Stimulated activated naive CD4-positive, alpha-beta T cell treated with Interleukin-2 at 50 U/mL for 16 hours (primary cell): Measurements from ENCODE around the gene NDC80.
"Not testable (repeated sequence)": the region's sequence is repeated elsewhere in the genome, so short reads cannot be mapped to it uniquely, and the experiment has no call there.

Source experiments
- DNase-seq: peaks from one replicate; lab custom pipeline; 2025; lab: John Stamatoyannopoulos, UW

NDC80 gene

GRCh38 chr18:2627821-2628276 lies 56.5 kb downstream of the NDC80 start:
- DNase-seq, result peak; percentile 27

DNA sequence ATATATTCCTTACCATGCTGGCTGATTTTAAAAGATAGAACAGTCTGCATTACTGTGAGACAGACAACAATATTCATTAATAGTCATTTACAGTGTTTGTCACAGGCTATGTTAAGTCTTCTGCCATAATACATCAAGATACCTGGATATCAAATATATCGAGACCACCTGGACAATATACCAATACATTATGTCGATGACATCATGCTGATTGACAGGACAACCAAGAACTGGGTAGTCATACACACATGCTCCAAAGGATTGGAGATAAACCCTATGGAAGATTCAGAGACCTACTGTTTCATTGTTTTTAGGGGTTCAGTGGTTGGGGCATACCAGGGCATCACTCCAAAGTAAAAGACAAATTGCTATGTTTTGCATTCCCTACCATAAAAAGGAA lies 57.6 kb downstream of the NDC80 start:
- DNase-seq, result no peak

GRCh38 chr18:2635586-2635985 lies 64.2 kb downstream of the NDC80 start:
- no peak for DNase-seq

GRCh38 chr18:2636126-2636631 lies 64.8 kb downstream of the NDC80 start:
- DNase-seq, result no peak

DNA sequence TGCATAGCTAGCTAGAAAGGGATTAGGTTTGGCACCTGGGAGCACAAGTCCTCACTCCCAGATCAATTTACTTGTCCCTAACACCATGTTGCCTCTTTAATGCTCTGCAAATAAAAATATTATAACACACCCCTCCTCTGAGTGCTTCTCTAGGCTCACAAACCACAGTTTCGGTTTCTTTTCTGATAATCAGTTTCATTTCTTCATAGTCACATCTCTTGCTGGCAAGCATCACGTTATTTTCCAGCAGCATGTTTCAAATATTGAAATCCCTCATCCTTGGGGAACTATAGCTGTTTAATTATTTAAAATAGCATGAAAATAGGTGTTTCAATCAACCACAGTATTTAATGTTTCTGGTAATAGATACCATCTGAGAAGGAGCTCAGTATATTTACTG lies 70.3 kb downstream of the NDC80 start:
- DNase-seq, result no peak

- no peak for DNase-seq
Observed at GRCh38 chr18:2642771-2643170, 71.4 kb downstream of the NDC80 start.

GRCh38 chr18:2644535-2644934 lies 73.2 kb downstream of the NDC80 start:
- DNase-seq, result no peak

GRCh38 chr18:2651981-2652380 lies 80.6 kb downstream of the NDC80 start:
- no peak for DNase-seq

GRCh38 chr18:2653467-2653866 lies 82.1 kb downstream of the NDC80 start:
- DNase-seq, result no peak

DNA sequence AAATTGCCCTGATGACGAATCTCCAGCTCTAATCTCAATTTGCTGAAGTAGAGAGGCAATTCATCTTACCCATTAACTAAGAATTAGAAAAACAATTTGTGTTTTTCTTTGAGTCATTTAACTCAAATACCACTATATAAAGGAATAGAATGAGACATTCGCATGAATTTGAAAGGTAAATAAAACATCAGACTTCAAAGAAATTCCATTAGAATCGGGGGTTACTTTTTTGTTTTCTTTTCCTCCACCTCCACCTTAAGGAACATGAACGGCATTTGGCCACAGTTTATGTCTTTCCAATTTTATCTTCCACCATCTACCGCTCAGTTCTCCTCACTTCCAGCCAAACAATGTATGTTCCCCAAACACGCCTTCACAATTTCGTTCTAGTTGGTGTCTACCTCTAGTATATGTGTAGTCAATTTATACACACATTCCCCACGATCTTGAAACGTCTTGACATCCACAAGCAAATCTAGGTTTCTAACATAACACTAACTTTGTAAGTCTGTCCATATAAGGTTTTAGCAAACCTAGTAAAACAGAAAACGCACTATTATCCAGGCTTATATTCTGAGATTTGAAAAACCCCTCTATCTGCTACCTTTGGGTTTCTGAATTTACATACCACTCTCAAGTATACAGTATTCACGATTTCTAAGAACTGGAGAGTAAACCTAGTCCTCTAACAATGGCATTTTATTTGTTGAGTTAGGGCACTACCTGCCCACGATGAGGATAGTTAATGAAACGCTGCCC lies 83.0 kb downstream of the NDC80 start:
- DNase-seq, result no peak

DNA sequence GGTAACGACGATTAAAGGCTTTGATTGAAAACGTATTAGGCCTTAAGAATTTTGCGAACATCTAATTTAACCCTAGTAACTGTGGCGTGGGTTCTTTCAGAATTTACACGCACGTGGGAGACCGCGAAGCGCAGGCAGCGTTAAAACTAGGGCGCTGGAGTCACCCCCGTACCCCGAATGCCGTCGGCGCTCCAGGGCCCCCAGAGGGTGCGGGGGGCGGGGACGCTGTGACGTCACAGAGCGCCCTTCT lies 83.5 kb downstream of the NDC80 start:
- peak; percentile 66 for DNase-seq

DNA sequence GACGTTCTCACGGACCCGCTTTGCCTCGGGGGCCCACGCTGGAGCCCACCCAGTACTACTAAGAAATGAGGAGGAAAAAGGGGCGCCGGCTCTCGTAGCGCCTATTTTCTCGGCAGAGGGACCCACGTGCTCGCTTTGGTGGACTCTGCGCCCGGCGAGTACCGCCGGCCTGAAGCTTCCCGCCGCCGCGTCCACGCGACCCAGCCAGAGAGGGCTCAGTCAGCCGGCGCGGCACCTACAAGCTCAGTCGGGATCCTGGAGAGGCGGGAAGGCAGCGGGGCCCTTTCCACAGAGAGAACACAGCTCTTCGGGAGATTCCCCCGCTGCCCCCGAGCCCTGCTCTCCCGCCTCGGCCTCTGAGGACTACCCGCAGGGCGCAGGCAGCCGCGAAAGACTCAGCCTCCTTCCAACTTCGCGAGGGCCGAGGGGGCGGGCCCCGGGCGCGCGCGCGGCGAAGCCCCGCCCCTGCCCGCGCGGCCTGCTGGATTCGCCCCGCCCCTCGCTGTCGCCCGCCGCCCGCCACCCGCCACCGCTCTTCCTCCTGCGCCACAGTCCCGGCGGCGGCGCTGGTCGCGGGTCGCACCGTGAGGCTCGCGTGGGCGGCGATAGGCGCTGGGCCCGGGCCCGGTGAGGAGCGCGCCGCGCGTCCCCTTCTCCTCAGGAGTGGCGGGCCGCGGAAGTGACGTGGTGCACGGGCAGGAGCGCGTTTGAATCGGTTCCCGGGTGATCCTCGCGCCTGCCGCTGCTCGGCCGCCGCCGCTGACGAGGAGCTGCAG lies 84.0 kb downstream of the NDC80 start, which contains the start of gene SMCHD1:
SMCHD1 (plus strand) TSS at position 549 of the 776 bp plus-strand sequence. CDS start 350 bp downstream, outside the sequence.
- peak; percentile 88 for DNase-seq

GRCh38 chr18:2655954-2656236 lies 84.5 kb downstream of the NDC80 start:
- DNase-seq, result peak; percentile 68

DNA sequence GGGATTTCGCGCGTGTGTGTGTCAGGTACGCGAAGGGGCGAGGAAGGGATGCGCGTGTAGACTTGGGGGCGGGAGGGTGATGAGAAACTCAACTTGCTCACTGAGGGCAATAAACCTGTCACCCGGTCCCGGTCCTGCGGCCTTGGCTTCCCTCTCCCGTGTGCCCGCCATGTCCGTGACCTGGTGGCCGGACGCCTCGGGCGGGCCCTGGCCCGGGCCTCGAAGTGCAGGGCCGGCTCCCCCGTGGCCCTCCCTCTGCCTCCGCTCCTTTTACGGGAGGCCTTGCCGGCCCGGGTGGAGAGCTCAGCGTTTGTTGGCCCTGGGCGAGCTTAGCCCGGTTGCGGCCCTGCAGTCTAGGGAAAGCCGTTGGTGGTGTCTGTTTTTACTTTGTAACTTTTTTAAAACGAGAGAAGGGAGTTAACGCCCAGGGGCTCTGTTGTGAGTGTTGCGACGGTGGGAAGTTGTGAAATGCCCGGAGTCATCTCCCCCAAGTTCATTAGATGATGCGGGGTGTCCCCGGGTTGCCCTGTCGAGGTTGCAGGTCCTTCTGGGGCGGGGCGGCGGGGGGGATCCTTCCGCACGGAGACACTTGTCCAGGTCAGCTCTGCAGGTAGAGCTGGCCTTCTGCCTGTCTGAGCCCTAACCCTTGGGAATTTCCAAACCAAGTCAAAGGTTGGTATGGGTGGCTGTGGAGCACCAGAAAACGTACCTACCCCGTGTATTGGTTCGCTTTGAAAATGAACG lies 85.1 kb downstream of the NDC80 start:
- DNase-seq, result peak; percentile 44

- DNase-seq, result no peak
Observed at GRCh38 chr18:2656981-2657512, 85.7 kb downstream of the NDC80 start.

DNA sequence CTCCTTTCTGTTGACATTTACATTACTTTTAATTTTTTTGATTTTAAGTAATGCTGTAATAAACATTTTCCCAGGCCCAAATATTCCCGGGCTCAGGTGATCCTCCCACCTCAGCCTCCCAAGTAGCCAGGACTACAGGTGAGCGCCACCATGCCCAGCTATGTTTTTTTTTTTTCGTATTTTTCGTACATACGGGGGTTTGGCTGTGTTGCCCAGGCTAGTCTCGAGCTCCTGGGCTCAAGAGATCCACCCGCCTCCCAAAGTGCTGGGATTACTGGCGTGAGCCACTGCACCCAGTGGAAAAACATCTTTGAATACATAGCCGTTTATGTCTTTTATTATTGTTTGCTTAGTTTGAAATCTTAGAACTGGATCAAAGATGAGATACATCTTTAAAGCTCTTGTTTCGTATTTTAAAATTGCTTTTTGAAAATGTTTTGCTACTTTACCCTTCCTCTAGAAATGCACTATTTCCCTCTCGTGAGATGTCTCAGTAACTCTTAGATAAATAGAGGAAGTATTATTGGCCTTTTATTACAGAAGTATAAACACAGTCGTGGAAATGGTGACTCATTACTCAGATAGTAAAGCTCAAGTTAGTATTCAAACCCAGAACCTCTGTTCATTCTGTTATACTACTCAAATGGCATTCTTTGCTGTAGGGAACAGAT lies 86.6 kb downstream of the NDC80 start:
- DNase-seq, result no peak

DNA sequence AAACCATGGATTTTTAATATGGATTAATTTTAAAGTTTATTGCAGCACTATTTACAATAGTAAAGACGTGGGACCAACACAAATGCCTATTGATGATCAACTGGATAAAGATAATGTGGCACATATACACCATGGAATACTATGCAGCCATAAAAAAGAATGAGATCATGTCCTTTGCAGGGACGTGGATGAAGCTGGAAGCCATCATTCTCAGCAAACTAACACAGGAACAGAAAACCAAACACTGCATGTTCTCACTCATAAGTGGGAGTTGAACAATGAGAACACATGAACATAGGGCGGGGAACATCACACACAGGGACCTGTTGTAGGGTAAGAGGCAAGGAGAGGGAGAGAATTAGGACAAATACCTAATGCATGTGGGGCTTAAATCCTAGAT lies 89.5 kb downstream of the NDC80 start:
- DNase-seq, result not testable (repeated sequence)

GRCh38 chr18:2662288-2662687 lies 90.9 kb downstream of the NDC80 start:
- not testable (repeated sequence) for DNase-seq

DNA sequence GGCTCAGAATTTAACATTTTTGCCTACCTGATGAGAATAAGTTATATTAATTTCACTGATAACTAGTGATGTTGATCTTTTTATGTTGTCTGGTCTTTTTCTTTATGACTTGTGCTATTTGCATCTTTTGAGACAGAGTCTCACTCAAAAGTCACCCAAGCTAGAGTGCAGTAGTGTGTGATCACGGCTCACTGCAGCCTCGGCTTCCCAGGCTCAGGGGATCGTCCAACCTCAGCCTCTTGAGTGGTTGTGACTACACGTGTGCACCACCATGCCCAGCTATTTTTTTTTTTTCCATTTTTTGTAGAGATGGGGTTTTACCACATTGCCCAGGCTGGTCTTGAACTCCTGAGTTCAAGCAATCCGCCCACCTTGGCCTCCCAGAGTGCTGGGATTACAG lies 91.6 kb downstream of the NDC80 start:
- DNase-seq, result no peak
